H1 (cell line): Measurements from ENCODE around the gene OSBPL9. TPM values are rescaled to one million over a fixed set of nuclear protein-coding genes. Genes with fewer than 3 reads are reported as not detected.

ENCODE experiments used
- BACH1 ChIP-seq: IDR thresholded peaks from 2 replicates; pipeline ENCODE4 v1.6.1; 2012; ENCODE audit warnings: low read length, improper control_type of control experiment
- BCL11A ChIP-seq, 2 experiments: IDR thresholded peaks; one replicate each; pipeline ENCODE4 v1.6.1; 2011; ENCODE audit warnings: low read depth in 2 of 2, low read length in 2 of 2, mild to moderate bottlenecking in 2 of 2
- POLR2A ChIP-seq, 2 experiments: IDR thresholded peaks; 1 replicate in 1 of 2; 2 replicates in 1 of 2; pipeline ENCODE4 v1.6.1; 2011; ENCODE audit warnings: low read depth in 2 of 2, low read length in 2 of 2, mild to moderate bottlenecking in 2 of 2; ENCODE audit errors: control extremely low read depth in 1 of 2
- polyA plus RNA-seq, 7 experiments: library from polyadenylated mRNA; depleted of rRNA in 3 of 7; stranded (reverse) in 5 of 7; unstranded in 2 of 7; fragments of >200 nt in 5 of 7; fragments of 200-250 nt in 2 of 7; gene quantifications; 1 replicate in 5 of 7; 2 replicates in 1 of 7; 4 replicates in 1 of 7; pipeline versions ENCODE4 v1.2.1 to v1.2.3, GENCODE V29; 2011 to 2013; ENCODE audit warnings: missing spikeins in 2 of 7, mixed read lengths in 2 of 7
- total RNA-seq: library from RNA; stranded (reverse); fragmentation: NEBNext Ultra II Directional; extraction: Animal tissue kit (Norgen Biotek cat#: 25700); gene quantifications from 2 replicates; pipeline ENCODE4 v1.2.1, GENCODE V29; 2021

The OSBPL9 gene
- total and polyA plus RNA-seq, 2 of the 8 experiments (the other 6 are each of a cell fraction or from before 2014, with no cell fraction given): 58.2 to 71.6 TPM

DNA sequence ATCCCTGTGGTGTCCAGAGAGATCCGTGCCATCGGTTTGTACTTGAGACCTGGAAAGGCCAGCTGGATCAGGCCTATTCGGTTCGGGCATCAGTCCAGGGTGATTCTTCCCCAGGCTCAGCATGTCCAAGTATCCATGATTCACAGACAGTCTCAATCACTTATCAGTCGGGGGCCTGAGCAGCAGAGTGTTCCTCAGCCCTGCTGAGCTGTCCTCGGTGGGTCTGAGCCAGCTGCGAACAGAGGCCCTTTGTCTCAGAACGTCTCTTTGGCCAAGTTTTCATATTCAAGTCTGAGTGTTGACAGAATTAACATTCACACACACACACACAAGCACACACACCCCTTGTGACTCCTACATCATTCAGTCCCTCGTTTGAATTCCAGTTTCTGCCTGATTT lies 33.4 kb upstream of the OSBPL9 start (continued):
- no peak for TF ChIP-seq BCL11A (IDR thresholded peaks at IDR 0.05; ENCODE audit: low read depth in 2 of 2, low read length in 2 of 2)
- TF ChIP-seq POLR2A (IDR thresholded peaks at IDR 0.05; ENCODE audit: control extremely low read depth in 1 of 2, low read depth in 2 of 2, low read length in 2 of 2): no peak
- no peak for TF ChIP-seq BACH1
